GM23338 (cell line): Measurements from ENCODE around the gene FOXP1. TPM values are rescaled to one million over a fixed set of nuclear protein-coding genes. Genes with fewer than 3 reads are reported as not detected.

ENCODE experiments used
- ATAC-seq: fragments of 200-7000 bp; cut with Tn5 transposase; 3 replicates; pipeline ENCODE4 v1.9.1; 2020
- DNase-seq: peaks from one replicate; pipeline ENCODE4 v3.0.0-alpha.2; 2015; ENCODE audit warnings: low spot score
- H2AFZ ChIP-seq: fragments of 200-600 bp; sonication (generic); 2 replicates; pipeline ENCODE4 v1.8.0; 2016; ENCODE audit warnings: antibody characterized with exemption, mild to moderate bottlenecking, moderate library complexity
- H3F3A ChIP-seq: fragments of 200-600 bp; sonication (generic); replicated peaks from 2 replicates; pipeline ENCODE4 v1.8.0; 2017; ENCODE audit warnings: antibody characterized with exemption, mixed run types, low read depth
- H3K27ac ChIP-seq: fragments of 200-600 bp; sonication (generic); 2 replicates; pipeline ENCODE4 v1.6.1; 2016; ENCODE audit warnings: low read depth
- H3K27me3 ChIP-seq: fragments of 200-600 bp; sonication (generic); 2 replicates; pipeline ENCODE4 v1.8.0; 2016; ENCODE audit warnings: mild to moderate bottlenecking, mixed run types, moderate library complexity; ENCODE audit not compliant: insufficient read depth
- H3K36me3 ChIP-seq: fragments of 200-600 bp; sonication (generic); 2 replicates; pipeline ENCODE4 v1.8.0; 2016; ENCODE audit warnings: mild to moderate bottlenecking; ENCODE audit not compliant: insufficient read depth
- H3K4me1 ChIP-seq: fragments of 200-600 bp; sonication (generic); 2 replicates; pipeline ENCODE4 v1.8.0; 2016; ENCODE audit warnings: mild to moderate bottlenecking, moderate library complexity; ENCODE audit not compliant: insufficient read depth
- H3K4me2 ChIP-seq: fragments of 200-600 bp; sonication (generic); 2 replicates; pipeline ENCODE4 v1.7.1; 2017; ENCODE audit warnings: mixed run types
- H3K4me3 ChIP-seq: fragments of 200-600 bp; sonication (generic); 2 replicates; pipeline ENCODE4 v1.6.1; 2016; ENCODE audit warnings: mixed run types
- H3K79me2 ChIP-seq: fragments of 200-600 bp; sonication (generic); replicated peaks from 2 replicates; pipeline ENCODE4 v1.8.0; 2017; ENCODE audit warnings: mild to moderate bottlenecking; ENCODE audit not compliant: insufficient read depth
- H3K9me2 ChIP-seq: fragments of 200-600 bp; sonication (generic); 2 replicates; pipeline ENCODE4 v1.8.0; 2017; ENCODE audit not compliant: insufficient read depth
- H4K20me1 ChIP-seq: fragments of 200-600 bp; sonication (generic); replicated peaks from 2 replicates; pipeline ENCODE4 v1.8.0; 2017; ENCODE audit warnings: mild to moderate bottlenecking; ENCODE audit not compliant: insufficient read depth
- H3K27ac Mint-ChIP-seq: 2 replicates; pipeline ENCODE4 v1.8.0; 2020; ENCODE audit warnings: inconsistent platforms, mild to moderate bottlenecking, moderate library complexity, mixed read lengths
- H3K27me3 Mint-ChIP-seq: 3 replicates; pipeline ENCODE4 v1.8.0; 2022; ENCODE audit warnings: low read depth, mild to moderate bottlenecking, moderate library complexity, mixed read lengths, inconsistent platforms; ENCODE audit not compliant: insufficient read depth, poor library complexity
- H3K36me3 Mint-ChIP-seq: 3 replicates; pipeline ENCODE4 v1.8.0; 2021; ENCODE audit warnings: low read depth, mild to moderate bottlenecking, inconsistent platforms, moderate library complexity, mixed read lengths
- H3K4me1 Mint-ChIP-seq: 3 replicates; pipeline ENCODE4 v1.8.0; 2020; ENCODE audit warnings: mild to moderate bottlenecking, inconsistent platforms, mixed read lengths
- H3K4me3 Mint-ChIP-seq: 3 replicates; pipeline ENCODE4 v1.8.0; 2021; ENCODE audit warnings: moderate library complexity, mild to moderate bottlenecking, inconsistent platforms, mixed read lengths
- H3K9me3 Mint-ChIP-seq: 3 replicates; pipeline ENCODE4 v1.8.0; 2020; ENCODE audit warnings: moderate library complexity, mild to moderate bottlenecking, inconsistent platforms, mixed read lengths
- CREB1 ChIP-seq: fragments of 250-450 bp; sonication (Bioruptor Pico); IDR thresholded peaks from 2 replicates; pipeline ENCODE4 v1.5.0; 2020; ENCODE audit warnings: low read depth, mild to moderate bottlenecking, moderate library complexity
- CTCF ChIP-seq, 2 experiments: fragments of 200-600 bp in 1 of 2; sonication (generic) in 1 of 2; conservative IDR thresholded peaks; 2 replicates each; pipeline versions ENCODE4 v1.5.1 to v1.6.1; 2016 to 2017; ENCODE audit warnings: antibody characterized with exemption in 2 of 2, low read depth in 2 of 2, mild to moderate bottlenecking in 2 of 2, moderate library complexity in 1 of 2
- ETS1 ChIP-seq: IDR thresholded peaks from 2 replicates; pipeline ENCODE4 v1.6.1; 2016; ENCODE audit warnings: antibody characterized with exemption
- EZH2phosphoT487 ChIP-seq: fragments of 200-600 bp; sonication (generic); IDR thresholded peaks from one replicate; pipeline ENCODE4 v1.8.1; 2018; ENCODE audit warnings: antibody characterized with exemption; ENCODE audit not compliant: unreplicated experiment
- JUNB ChIP-seq: IDR thresholded peaks from one replicate; pipeline ENCODE4 v1.6.1; 2016; ENCODE audit warnings: antibody characterized with exemption; ENCODE audit not compliant: unreplicated experiment
- NANOG ChIP-seq: IDR thresholded peaks from 2 replicates; pipeline ENCODE4 v1.6.1; 2016; ENCODE audit warnings: antibody characterized with exemption, borderline replicate concordance
- POLR2AphosphoS5 ChIP-seq: IDR thresholded peaks from 2 replicates; pipeline ENCODE4 v1.6.1; 2016; ENCODE audit warnings: antibody characterized with exemption, low read depth
- REST ChIP-seq: IDR thresholded peaks from one replicate; pipeline ENCODE4 v1.6.1; 2018; ENCODE audit warnings: antibody characterized with exemption; ENCODE audit not compliant: unreplicated experiment
- ZNF114 ChIP-seq: fragments of 250-450 bp; sonication (Bioruptor Pico); IDR thresholded peaks from 2 replicates; pipeline ENCODE4 v1.5.0; 2020; ENCODE audit warnings: mild to moderate bottlenecking, moderate library complexity
- ZNF462 ChIP-seq: fragments of 250-450 bp; sonication (Bioruptor Pico); IDR thresholded peaks from 2 replicates; pipeline ENCODE4 v1.5.0; 2020; ENCODE audit warnings: mild to moderate bottlenecking, moderate library complexity
- polyA plus RNA-seq: library from polyadenylated mRNA; unstranded; fragments of >200 nt; fragmentation: Nextera tagmentation; extraction: Ambion mirVana; gene quantifications from 2 replicates; pipeline ENCODE4 v1.2.1, GENCODE V29; 2016
- total RNA-seq: library from RNA; depleted of rRNA; stranded (reverse); fragments of >200 nt; shearing (Covaris generic); gene quantifications from 2 replicates; pipeline ENCODE4 v1.2.3, GENCODE V29; 2014

Gene FOXP1
- total and polyA plus RNA-seq, 2 experiments from 2014 or later, result 32.9 to 35.5 TPM

GRCh38 chr3:71232895-71233294 is 350.6 kb downstream of the FOXP1 start:
- H3K4me1 Mint-ChIP-seq, result peaks cover 57% of the 10 kb centered on the region
- TF ChIP-seq EZH2phosphoT487 (no peak), POLR2AphosphoS5 (no peak), NANOG (no peak), CREB1 (CRISPR knock-in tag) (no peak), ETS1 (no peak), CTCF (conservative IDR thresholded peaks at IDR 0.05; ENCODE audit: low read depth in 2 of 2) (no peak), ZNF114 (no peak), JUNB (no peak), REST (no peak)
- DNase-seq (no peak), ATAC-seq (no peak)
- H3K4me3 Mint-ChIP-seq, result no peak overlapping the region
- no peak overlapping the region for H3K4me3 ChIP-seq
- no peak overlapping the region for H3K27ac ChIP-seq
- H3K36me3 ChIP-seq, result no peaks in the 10 kb centered on the region
- peaks cover 3% of the 10 kb centered on the region for H3K27me3 Mint-ChIP-seq
- H2AFZ ChIP-seq, result no peak overlapping the region
- H3K9me2 ChIP-seq, result no peaks in the 10 kb centered on the region
- no peaks in the 10 kb centered on the region for H3F3A ChIP-seq
- H4K20me1 ChIP-seq, result no peaks in the 10 kb centered on the region
- H3K79me2 ChIP-seq, result 0 out of 2 replicates have a peak, but pooled peaks cover 4% of the 10 kb centered on the region
- peaks cover 30% of the 10 kb centered on the region for H3K4me1 ChIP-seq
- H3K4me2 ChIP-seq, result no peak overlapping the region
- no peaks in the 10 kb centered on the region for H3K27me3 ChIP-seq
- H3K36me3 Mint-ChIP-seq, result peaks cover 13% of the 10 kb centered on the region; the same call in 2 of the 3 replicates
- H3K9me3 Mint-ChIP-seq, result no peaks in the 10 kb centered on the region; the same call in 1 of the 3 replicates
- no peak overlapping the region for H3K27ac Mint-ChIP-seq

- Histone ChIP-seq H3K9me2 (no peaks in the 10 kb centered on the region), H3K79me2 (0 out of 2 replicates have a peak, but pooled peaks cover 4% of the 10 kb centered on the region), H3K27ac (no peak overlapping the region), H3K4me2 (no peak overlapping the region), H2AFZ (no peak overlapping the region), H3F3A (no peaks in the 10 kb centered on the region), H3K36me3 (no peaks in the 10 kb centered on the region), H3K27me3 (no peaks in the 10 kb centered on the region), H3K4me1 (peaks cover 30% of the 10 kb centered on the region), H3K4me3 (no peak overlapping the region), H4K20me1 (no peaks in the 10 kb centered on the region)
- Mint-ChIP-seq H3K36me3 (peaks cover 13% of the 10 kb centered on the region; the same call in 2 of the 3 replicates), H3K4me3 (no peak overlapping the region), H3K27ac (no peak overlapping the region), H3K27me3 (peaks cover 3% of the 10 kb centered on the region), H3K4me1 (peaks cover 53% of the 10 kb centered on the region), H3K9me3 (no peaks in the 10 kb centered on the region; the same call in 1 of the 3 replicates)
- no peak for ATAC-seq
- no peak for DNase-seq
- TF ChIP-seq ZNF462 (CRISPR knock-in tag), result no peak
Measured at GRCh38 chr3:71232175-71232679, 351.3 kb downstream of the FOXP1 start.
